ENCODE results near the gene GATC.
A peak's percentile ranks its signal among the peaks of the same experiment; 100 is the strongest.

Gene GATC

DNA sequence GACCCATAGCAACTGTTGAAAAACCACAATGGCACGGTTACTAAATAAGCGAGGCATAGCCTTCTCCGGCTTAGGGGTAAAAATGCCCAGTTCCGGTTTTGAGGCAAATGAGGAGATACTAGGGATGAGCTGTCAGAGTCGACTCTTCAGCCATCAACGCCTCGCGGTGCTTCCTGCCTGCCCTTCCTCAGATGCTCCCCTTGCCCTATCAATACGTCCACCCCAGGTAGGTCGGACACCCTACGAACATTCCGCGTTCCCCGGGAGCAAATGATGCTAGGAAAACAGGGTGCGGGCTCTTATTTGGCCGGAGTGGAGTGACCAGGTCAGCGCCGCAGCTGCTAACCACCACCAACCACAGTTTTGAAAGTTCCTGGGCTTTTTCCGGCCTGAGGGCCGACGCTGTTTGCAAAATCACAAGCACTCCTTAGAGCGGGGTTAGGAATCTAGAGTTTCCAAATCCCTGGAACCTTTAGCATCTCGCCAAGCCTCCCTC is 22.1 kb downstream of the GATC start:
- peaks cover 22 to 37% (median 24%) of the 10 kb centered on the region in 3 donors for H3K36me3 ChIP-seq
- H3K27ac ChIP-seq, result peak overlapping the region; percentile 93 to 94
- TF ChIP-seq, protein P1, sequence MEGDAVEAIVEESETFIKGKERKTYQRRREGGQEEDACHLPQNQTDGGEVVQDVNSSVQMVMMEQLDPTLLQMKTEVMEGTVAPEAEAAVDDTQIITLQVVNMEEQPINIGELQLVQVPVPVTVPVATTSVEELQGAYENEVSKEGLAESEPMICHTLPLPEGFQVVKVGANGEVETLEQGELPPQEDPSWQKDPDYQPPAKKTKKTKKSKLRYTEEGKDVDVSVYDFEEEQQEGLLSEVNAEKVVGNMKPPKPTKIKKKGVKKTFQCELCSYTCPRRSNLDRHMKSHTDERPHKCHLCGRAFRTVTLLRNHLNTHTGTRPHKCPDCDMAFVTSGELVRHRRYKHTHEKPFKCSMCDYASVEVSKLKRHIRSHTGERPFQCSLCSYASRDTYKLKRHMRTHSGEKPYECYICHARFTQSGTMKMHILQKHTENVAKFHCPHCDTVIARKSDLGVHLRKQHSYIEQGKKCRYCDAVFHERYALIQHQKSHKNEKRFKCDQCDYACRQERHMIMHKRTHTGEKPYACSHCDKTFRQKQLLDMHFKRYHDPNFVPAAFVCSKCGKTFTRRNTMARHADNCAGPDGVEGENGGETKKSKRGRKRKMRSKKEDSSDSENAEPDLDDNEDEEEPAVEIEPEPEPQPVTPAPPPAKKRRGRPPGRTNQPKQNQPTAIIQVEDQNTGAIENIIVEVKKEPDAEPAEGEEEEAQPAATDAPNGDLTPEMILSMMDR (IDR thresholded peaks at IDR 0.05), result no peak
- H3K4me1 ChIP-seq, result peaks cover 0 to 39% (median 19%) of the 10 kb centered on the region in 4 donors
- peak overlapping the region; percentile 95 to 98 for H3K4me3 ChIP-seq
- no peaks in the 10 kb centered on the region for H3K27me3 ChIP-seq
- no peaks in the 10 kb centered on the region for H3K9me3 ChIP-seq
- peak; percentile 31 to 69 for DNase-seq
- intact Hi-C loops (cut with DNase I; ENCODE audit: low total_unique reads), result no loop called here

DNA sequence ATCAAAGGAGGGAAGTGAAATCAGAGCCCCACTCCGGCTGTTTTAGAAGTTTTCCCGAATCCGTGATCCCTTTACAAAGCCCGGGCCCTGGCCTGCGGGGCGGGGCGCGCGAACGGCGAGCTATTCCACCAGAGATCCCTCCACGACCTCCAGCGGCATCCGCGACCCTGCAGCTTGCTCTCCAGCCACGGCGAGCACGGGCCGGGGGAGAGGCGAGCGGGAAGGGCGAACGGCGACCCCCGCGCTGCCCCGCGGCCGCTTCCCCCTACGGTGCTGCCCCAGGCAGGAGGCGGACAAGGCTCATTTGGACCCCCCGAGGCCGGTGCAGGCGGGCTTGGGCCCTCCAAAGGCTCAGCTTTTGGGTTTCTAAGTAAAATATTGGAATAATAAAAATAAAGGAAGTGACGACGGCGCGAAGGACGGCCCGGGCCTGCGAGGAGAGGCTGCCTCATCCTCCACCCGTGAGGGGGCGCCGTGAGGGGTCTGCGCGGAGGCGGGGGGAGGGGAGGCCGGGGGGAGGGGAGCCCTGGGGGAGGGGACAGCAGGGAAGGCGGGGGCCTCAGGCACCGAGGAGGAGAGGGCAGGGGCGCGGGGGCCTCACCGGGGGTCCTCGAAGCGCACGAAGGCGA is 22.7 kb downstream of the GATC start:
- Histone ChIP-seq H3K4me1 (peaks cover 0 to 43% (median 19%) of the 10 kb centered on the region in 4 donors), H3K27me3 (no peaks in the 10 kb centered on the region), H3K27ac (peak overlapping the region; percentile 93 to 94), H3K4me3 (peak overlapping the region; percentile 95 to 98), H3K36me3 (peaks cover 16 to 31% (median 18%) of the 10 kb centered on the region in 3 donors), H3K9me3 (no peaks in the 10 kb centered on the region)
- peak; percentile 28 to 73 for DNase-seq
- TF ChIP-seq, protein P1 (IDR thresholded peaks at IDR 0.05), result no peak
- intact Hi-C loops (cut with DNase I; ENCODE audit: low total_unique reads), result no loop called here

GRCh38 chr12:120469450-120470149 is 23.4 kb downstream of the GATC start, which contains the start of gene SRSF9:
TSS of gene SRSF9 (minus strand) at chr12:120469748. CDS start at chr12:120469609, 139 bp downstream.
- intact Hi-C loops (cut with DNase I; ENCODE audit: low total_unique reads), result no loop called here
- Histone ChIP-seq H3K4me1 (peaks cover 0 to 49% (median 19%) of the 10 kb centered on the region in 4 donors), H3K9me3 (no peaks in the 10 kb centered on the region), H3K27ac (peak within 1 kb of the TSS; percentile 93 to 94), H3K27me3 (no peaks in the 10 kb centered on the region), H3K36me3 (peaks cover 10 to 25% (median 11%) of the 10 kb centered on the region in 3 donors), H3K4me3 (peak within 1 kb of the TSS; percentile 95 to 98)
- TF ChIP-seq, protein P1 (IDR thresholded peaks at IDR 0.05), result peak; percentile 88 to 94
- DNase-seq, result peak; percentile 94 to 97

GRCh38 chr12:120470150-120470784 is 24.0 kb downstream of the GATC start:
- Histone ChIP-seq H3K27ac (peak overlapping the region; percentile 93 to 94), H3K4me3 (peak overlapping the region; percentile 95 to 98), H3K36me3 (peaks cover 3 to 18% (median 5%) of the 10 kb centered on the region in 3 donors), H3K4me1 (peaks cover 0 to 52% (median 19%) of the 10 kb centered on the region in 4 donors), H3K27me3 (no peaks in the 10 kb centered on the region), H3K9me3 (no peaks in the 10 kb centered on the region)
- peak in 1 of 2 donors; percentile 67 for DNase-seq
- intact Hi-C loops (cut with DNase I; ENCODE audit: low total_unique reads), result no loop called here
- TF ChIP-seq, protein P1 (IDR thresholded peaks at IDR 0.05), result no peak

GRCh38 chr12:120472521-120472920 is 26.3 kb downstream of the GATC start:
- DNase-seq, result no peak
- H3K27ac ChIP-seq, result no peak overlapping the region
- peaks cover 0 to 33% (median 11%) of the 10 kb centered on the region in 4 donors for H3K4me1 ChIP-seq
- H3K36me3 ChIP-seq, result no peaks in the 10 kb centered on the region
- TF ChIP-seq, protein P1 (IDR thresholded peaks at IDR 0.05), result no peak
- no peaks in the 10 kb centered on the region for H3K9me3 ChIP-seq
- no peak overlapping the region for H3K4me3 ChIP-seq
- intact Hi-C loops (cut with DNase I; ENCODE audit: low total_unique reads), result no loop called here
- no peaks in the 10 kb centered on the region for H3K27me3 ChIP-seq
